HG02870 (cell line): Measurements from ENCODE around the gene NONO.
"Not testable (repeated sequence)": the region's sequence is repeated elsewhere in the genome, so short reads cannot be mapped to it uniquely, and the experiment has no call there.

ENCODE experiments used
- ATAC-seq: cut with Tn5 transposase; IDR thresholded peaks from one replicate; pipeline ENCODE4 v1.9.1; 2021; ENCODE audit warnings: mild to moderate bottlenecking, moderate library complexity; ENCODE audit not compliant: unreplicated experiment

NONO gene

DNA sequence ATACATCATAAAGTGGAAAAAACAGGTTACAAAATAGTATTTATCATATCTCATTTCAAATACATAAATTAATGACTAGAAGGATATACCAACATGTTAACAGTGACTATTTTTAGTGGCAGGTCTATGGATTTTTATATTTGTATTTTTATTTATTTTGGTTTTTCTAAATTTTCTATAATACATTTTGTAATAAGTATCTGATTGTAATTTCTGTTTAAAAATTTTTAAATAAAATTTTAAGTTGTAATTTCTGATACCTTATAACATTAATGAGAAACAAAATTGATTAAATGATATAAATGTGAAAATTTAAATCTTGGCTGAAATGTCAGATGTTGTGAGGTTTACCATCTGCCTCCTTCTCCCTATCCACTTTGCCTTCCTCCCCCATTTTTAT is 2.5 kb downstream of the NONO start:
- no peak for ATAC-seq

DNA sequence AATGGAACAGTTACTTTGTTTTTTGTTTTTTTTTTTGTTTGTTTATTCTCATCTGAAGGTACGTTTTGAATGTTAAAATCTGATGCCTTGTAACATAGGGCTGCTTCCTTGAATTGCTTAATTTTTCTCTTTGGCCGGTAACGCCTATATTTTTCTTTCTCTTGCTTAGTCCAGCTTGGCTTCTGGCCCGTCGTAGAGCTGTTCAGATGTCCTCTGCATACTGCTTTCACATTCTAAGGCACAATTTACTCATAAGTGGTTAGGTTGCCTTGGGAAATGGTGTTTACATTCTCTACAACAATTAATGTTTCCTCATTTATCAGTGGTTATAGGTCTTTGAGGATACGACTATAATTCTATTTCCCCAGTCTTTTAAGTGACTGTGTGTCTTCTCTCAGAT is 7.9 kb downstream of the NONO start:
- ATAC-seq = no peak

DNA sequence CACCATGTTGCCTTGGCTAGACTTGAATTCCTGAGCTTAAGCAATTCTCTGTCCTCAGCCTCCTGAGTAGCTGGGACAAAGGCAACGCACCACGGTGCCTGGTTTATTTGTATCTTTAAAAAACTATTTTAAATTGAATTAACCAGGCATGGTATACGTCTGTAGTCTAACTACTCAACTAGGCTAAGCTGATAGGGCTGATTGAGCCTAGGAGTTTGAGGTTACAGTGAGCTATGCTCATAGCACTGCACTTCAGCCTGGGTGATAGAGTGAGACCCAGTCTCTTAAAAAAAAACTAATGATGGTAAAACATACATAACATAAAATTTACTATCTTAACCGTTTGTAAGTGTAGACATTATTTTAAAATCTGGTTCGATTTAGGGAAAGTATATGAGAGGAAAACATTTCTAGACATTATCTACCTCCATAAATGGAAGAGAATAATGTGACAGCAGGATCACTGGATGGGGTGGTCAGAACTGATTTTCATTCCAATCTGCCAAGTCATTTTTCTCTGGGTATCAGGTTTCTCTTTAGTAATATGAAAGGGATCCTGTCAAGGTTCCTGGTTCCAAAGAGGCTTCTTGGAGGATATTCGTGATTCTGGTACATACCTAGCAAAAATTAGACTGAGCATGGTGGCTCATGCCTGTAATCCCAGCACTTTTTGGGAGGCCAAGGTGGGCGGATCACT is 9.4 kb downstream of the NONO start:
- no peak for ATAC-seq

DNA sequence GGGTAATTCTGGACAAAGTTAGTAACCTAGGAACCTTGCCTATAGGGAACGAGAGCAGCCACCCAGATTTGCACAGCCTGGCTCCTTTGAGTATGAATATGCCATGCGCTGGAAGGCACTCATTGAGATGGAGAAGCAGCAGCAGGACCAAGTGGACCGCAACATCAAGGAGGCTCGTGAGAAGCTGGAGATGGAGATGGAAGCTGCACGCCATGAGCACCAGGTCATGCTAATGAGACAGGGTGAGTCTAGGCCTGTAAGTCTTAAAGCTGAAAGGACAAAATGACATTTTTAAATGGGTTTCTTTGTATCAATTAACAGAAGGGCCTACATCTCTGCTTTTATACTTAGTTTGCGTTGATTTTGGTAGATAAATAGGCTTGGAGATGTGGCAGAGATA is 13.4 kb downstream of the NONO start:
- no peak for ATAC-seq

DNA sequence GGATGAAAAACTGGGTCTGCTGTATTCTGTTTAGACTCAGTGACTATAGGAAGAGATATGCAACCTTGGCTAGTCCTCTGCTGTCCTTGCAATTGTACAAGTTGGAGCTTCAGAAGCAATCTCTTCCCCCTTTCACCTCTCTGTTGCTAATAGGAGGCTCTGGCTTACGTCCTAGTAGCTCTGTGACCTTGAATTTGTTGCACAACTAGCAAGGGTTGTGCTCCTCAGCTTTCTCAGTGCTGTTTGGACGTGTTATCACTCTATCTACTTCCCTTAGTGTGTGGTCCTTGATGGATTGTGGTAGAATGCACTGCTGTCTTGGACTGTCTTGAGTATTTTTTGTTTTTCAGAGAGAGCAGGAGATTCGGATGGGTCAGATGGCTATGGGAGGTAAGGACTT is 14.7 kb downstream of the NONO start:
- ATAC-seq = no peak

DNA sequence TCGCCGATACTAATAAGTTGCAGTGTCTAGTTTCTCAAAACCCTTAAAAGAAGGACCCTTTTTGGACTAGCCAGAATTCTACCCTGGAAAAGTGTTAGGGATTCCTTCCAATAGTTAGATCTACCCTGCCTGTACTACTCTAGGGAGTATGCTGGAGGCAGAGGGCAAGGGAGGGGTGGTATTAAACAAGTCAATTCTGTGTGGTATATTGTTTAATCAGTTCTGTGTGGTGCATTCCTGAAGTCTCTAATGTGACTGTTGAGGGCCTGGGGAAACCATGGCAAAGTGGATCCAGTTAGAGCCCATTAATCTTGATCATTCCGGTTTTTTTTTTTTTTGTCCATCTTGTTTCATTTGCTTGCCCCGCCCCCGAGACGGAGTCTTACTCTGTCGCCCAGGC is 16.6 kb downstream of the NONO start:
- not testable (repeated sequence) for ATAC-seq

DNA sequence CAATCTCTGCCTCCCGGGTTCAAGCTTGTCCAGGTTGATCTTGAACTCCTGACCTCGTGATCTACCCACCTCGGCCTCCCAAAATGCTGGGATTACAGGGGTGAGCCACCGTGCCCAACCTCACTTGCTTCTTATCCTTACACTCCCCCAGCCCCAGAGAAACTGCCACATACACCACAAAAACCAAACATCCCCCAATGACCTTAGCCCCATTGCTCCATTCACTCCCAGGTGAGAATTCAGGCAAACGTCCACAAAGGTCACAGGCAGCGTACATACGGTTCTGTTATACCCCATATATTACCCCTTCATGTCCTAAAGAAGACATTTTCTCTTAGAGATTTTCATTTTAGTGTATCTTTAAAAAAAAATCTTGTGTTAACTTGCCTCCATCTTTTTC is 17.1 kb downstream of the NONO start:
- ATAC-seq = not testable (repeated sequence)

DNA sequence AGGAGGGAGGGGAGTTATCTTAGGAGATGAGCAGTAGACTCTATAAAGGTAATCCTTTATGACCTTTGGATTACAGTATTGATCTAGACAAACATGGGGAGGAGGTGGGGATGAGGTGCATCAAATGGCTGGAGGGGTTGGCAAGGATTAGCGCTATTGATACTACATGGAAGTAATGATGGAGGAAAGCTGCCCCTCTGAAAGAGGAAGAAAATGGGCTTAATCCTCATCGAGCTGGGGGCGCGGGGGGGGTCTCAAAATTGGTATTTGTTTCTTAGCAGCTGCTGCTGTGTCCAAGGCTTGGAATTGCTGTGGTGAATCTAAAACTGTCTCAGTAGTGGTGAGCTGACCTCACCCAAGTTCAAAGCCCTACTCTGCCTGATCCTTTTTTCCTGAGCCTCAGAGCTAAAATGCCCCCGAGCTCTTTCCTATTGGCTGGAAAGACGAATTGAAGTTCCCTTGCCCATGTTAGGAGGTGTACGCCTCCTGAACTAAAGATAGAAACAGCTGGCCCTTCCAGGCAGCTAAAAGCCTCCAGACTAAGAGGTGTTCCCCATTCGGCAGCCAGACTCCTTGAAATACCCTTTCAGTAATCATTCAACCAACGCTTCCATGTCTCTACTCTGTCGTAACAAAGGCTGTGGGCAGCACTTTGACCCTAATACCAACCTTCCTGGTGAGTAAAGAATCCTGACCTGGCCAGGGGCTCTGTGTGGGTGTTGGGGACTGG is 17.9 kb downstream of the NONO start, which contains the start of gene ITGB1BP2:
Gene ITGB1BP2, plus strand, starts transcription at position 556 of the 730 bp plus-strand sequence. Its CDS starts 57 bp downstream, at position 613.
- no peak for ATAC-seq

DNA sequence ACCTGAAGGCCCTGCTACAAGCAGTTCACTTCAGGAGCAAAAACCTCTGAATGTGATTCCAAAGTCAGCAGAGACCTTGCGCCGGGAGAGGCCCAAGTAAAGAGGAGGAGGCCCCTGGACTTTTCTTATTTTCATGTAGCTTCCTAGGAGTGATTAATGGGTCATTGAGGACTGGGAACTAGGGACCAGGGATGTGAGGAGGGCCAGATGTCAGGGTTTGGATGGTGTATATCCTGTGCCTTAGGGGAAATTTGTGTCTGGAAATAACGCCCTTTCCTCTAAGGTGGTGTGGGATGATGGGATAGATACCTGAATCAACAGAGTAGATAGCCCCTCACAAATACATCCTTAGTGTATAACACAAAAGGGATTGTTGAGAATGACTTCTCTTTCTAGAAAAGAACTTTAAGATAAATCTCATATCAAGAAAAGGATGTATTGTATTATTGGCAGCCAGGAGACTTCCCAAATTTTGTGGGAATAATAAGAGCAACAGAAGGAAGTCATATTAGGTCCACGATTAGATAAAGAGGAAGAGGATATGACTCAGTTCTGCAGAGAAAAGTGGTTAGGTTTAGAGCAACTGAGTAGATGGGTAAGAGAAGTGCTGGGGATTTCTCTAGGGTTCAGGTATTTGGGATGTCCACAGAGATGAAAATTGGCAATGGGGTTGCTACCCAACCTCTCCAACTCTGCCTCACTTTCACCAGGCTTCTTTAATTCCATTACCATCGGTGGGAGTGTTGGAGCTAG is 19.2 kb downstream of the NONO start:
- ATAC-seq = no peak

DNA sequence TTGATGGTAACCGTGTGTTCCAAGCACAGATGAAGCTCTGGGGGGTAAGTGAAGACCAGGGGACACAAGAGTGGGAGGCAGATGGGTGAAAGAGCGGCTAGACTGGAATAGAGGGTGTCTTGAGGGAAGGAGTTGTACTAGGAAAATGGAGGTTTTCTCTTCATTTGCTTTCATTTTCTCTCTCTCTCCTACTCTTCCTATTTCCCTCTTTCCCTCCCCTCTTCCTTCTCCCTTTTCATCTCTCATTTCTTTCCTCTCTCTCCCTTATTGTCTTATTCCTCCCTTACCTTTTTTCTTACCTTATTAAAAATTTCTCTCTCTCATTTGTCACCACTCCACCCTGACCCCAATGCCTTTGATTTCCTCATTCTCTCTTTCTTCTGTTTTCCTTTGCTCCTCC is 21.1 kb downstream of the NONO start:
- ATAC-seq = no peak

DNA sequence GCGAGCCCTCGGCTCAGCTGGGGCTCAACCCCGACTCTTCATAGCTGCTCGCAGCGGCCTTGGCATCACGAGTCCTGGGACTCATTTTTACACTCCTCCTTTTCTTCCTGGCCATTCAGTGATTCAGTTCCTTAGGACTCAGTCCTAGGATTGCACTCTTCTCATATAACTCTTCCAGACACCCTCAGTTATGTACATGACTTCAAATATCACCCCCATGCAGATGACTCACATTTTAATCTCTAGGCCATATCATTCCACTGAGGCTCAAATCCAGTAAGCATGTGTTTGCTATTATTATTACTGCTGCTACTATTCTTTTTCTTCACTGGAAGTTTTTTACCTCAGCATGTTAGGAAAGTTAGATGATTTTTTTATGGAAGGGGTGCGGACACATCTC is 32.5 kb downstream of the NONO start:
- ATAC-seq = no peak

DNA sequence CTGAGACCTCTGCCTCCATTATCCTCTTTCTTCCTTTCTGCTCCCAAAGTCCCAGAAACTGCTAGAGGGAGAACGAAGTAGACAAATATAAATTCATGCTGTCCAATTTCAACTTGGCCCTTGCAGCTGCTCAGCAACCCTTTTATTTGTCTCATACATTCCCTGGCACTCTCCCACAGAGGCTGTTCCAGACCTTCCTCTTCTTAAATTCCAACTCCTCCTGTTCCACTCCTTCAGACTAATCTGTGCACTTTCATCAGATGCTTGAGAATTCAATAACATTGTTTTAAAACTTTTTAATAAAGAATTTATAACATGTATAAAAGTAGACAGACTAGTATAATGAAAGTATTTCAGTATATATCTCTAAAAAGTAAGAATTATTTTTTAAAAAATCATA is 33.5 kb downstream of the NONO start:
- ATAC-seq = not testable (repeated sequence)

DNA sequence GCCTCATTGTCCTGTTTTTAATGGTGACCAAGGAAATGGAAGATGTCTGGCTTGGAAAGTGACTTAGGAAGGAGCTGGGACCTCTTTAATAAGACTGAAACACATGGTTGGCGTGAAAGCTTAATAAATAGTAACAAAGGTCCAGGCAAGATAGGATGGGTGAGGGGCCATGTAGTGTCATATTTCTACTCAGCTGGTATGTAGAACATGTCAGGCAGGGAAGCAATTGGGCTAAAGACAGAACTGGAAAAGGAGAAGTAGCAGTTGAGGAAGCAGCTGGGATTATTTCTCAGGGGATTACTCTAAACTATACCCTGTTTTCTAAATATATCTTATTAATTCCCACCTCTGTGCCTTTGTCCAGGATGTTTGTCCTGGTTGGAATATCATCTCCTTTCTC is 36.7 kb downstream of the NONO start:
- ATAC-seq = no peak

DNA sequence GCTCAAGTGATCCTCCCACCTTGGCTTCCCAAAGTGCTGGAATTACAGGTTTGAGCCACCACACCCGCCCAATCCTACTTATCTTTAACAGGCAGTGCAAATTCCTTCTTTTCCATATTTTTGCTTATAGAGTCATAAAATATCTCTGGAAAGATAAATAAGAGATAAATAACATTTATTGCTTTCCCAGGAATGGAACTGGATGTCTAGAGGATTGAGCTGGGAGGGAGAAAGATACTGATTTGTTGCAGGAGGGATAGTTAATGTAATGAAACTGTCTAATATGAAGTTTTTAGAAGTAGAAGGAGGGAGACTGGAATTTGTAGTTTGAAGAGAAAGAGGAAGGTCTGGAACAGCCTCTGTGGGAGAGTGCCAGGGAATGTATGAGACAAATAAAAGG is 38.3 kb downstream of the NONO start:
- ATAC-seq = no peak

DNA sequence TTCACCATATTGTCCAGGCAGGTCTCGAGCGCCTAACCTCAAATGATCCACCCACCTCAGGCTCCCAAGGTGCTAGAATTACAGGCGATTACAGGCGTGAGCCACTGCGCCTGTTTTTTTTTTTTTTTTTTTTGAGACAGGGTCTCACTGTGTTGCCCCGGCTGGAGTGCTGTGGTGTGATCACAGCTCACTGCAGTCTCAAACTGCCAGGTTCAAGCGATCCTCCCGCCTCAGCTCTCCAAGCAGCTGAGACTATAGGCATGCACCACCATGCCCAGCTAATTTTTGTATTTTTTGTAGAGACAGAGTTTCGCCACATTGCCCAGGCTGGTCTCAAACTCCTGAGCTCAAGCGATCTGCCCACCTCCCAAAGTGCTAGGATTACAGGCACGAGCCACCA is 41.0 kb downstream of the NONO start:
- not testable (repeated sequence) for ATAC-seq

DNA sequence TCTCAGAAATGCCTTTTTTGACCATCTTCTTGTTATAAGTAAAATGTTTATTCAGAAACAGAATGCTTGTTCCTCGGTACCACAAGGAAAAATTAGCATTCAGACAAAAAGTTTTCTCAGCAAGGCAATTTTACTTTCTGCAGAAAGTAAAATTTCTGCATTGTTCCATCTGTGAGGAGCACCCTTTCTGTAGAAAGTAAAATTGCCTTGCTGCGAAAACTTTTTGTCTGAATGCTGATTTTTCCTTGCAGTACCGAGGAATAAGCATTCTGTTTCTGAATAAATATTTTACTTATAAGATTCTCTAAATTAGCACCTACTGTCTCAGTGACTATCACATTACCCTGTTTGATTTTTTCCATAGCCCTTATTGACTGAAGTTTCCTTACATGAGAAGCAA is 43.0 kb downstream of the NONO start:
- no peak for ATAC-seq

DNA sequence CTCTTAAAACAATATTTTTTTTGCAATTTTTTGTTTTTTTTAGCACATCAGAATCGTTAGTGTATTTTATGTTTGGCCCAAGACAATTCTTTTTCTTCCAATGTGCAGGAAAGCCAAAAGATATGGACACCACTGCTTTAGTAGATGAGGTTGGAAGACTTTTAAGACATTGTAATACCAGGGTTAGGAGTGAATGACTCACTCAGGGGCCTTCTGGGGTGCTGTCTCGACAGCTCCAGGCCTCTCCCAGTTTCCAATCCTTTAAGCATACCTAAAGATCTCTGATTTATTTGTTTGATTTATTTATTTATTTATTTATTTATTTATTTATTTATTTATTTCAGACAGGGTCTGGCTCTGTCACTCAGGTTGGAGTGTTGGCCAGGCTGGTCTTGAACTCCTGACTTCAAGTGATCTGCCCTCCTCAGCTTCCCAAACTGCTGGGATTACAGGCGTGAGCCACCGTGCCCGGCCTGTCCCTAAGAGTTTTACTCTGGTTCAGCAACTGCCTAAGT is 65.8 kb downstream of the NONO start:
- ATAC-seq = not testable (repeated sequence)

DNA sequence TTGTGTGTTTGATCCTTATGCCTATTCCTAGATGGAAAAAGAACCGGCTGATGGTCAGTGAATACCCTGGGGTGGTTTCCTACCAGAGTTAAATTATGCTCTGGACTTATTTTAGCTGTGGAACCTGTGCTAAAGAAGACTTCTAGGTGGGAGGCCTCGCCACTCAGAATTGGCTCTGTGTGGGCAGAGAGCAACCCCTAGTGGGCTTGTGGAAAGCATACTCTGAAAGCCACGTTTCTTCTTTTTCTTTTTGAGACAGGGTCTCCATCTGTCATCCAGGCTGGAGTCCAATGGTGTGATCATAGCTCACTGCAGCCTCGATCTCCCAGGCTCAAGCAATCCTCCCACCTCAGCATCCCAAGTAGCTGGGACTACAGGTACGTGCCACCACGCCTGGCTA is 66.4 kb downstream of the NONO start:
- not testable (repeated sequence) for ATAC-seq
